Hepatocyte (in vitro differentiated cells): ENCODE data around the gene CPNE4. TPM values are rescaled to one million over a fixed set of nuclear protein-coding genes. Genes with fewer than 3 reads are reported as not detected.

Source experiments
- DNase-seq: peaks from one replicate; pipeline ENCODE4 v3.0.0-alpha.2; 2016; ENCODE audit warnings: low spot score
- H2AFZ ChIP-seq: fragments of 200-600 bp; sonication (generic); 2 replicates; pipeline ENCODE4 v1.6.0; 2016; ENCODE audit warnings: antibody characterized with exemption, mild to moderate bottlenecking
- H3K27ac ChIP-seq: fragments of 200-600 bp; sonication (generic); 2 replicates; pipeline ENCODE4 v1.5.1; 2016; ENCODE audit warnings: mild to moderate bottlenecking
- H3K27me3 ChIP-seq: fragments of 200-600 bp; sonication (generic); 2 replicates; pipeline ENCODE4 v1.6.1; 2016
- H3K36me3 ChIP-seq: fragments of 200-600 bp; sonication (generic); replicated peaks from 2 replicates; pipeline ENCODE4 v1.5.1; 2016; ENCODE audit warnings: low read depth; ENCODE audit not compliant: insufficient read depth
- H3K4me1 ChIP-seq: fragments of 200-600 bp; sonication (generic); 2 replicates; pipeline ENCODE4 v1.5.1; 2016; ENCODE audit warnings: mild to moderate bottlenecking, moderate library complexity; ENCODE audit not compliant: insufficient read depth
- H3K4me2 ChIP-seq: fragments of 200-600 bp; sonication (generic); 2 replicates; pipeline ENCODE4 v1.6.0; 2016
- H3K4me3 ChIP-seq: fragments of 200-600 bp; sonication (generic); 2 replicates; pipeline ENCODE4 v1.5.1; 2016; ENCODE audit warnings: mild to moderate bottlenecking
- H3K79me2 ChIP-seq: fragments of 200-600 bp; sonication (generic); 2 replicates; pipeline ENCODE4 v1.6.0; 2017; ENCODE audit warnings: mild to moderate bottlenecking
- H3K9me2 ChIP-seq: fragments of 200-600 bp; sonication (generic); replicated peaks from 2 replicates; pipeline ENCODE4 v1.6.0; 2017; ENCODE audit warnings: mild to moderate bottlenecking; ENCODE audit not compliant: insufficient read depth
- H3K9me3 ChIP-seq: fragments of 200-600 bp; sonication (generic); 2 replicates; pipeline ENCODE4 v1.5.1; 2016; ENCODE audit warnings: low read depth, mild to moderate bottlenecking
- H4K20me1 ChIP-seq: fragments of 200-600 bp; sonication (generic); 2 replicates; pipeline ENCODE4 v1.6.0; 2016; ENCODE audit warnings: mild to moderate bottlenecking; ENCODE audit not compliant: insufficient read depth, poor library complexity, severe bottlenecking
- CTCF ChIP-seq: fragments of 200-600 bp; sonication (generic); IDR thresholded peaks from 2 replicates; pipeline ENCODE4 v1.5.1; 2016; ENCODE audit warnings: antibody characterized with exemption, mild to moderate bottlenecking; ENCODE audit not compliant: poor library complexity
- EZH2 ChIP-seq: fragments of 200-600 bp; sonication (generic); IDR thresholded peaks from 2 replicates; pipeline ENCODE4 v1.6.1; 2016; ENCODE audit warnings: antibody characterized with exemption, mild to moderate bottlenecking, borderline replicate concordance
- EZH2phosphoT487 ChIP-seq: fragments of 200-600 bp; sonication (generic); IDR thresholded peaks from one replicate; pipeline ENCODE4 v1.6.1; 2018; ENCODE audit warnings: antibody characterized with exemption, mild to moderate bottlenecking, low read depth, moderate library complexity; ENCODE audit not compliant: unreplicated experiment, severe bottlenecking
- WGBS: methylation state at CpG from one replicate; pipeline ENCODE4 v1.1.6; 2016; ENCODE audit warnings: low lambda C conversion rate; ENCODE audit errors: missing lambda C conversion rate; 5-methylcytosine and 5-hydroxymethylcytosine counted together
- polyA plus RNA-seq: library from polyadenylated mRNA; unstranded; fragments of >200 nt; fragmentation: Nextera tagmentation; extraction: Ambion mirVana; gene quantifications from 2 replicates; pipeline ENCODE4 v1.2.1, GENCODE V29; 2016
- total RNA-seq: library from RNA; depleted of rRNA; stranded (reverse); fragments of >200 nt; gene quantifications from 2 replicates; pipeline ENCODE4 v1.2.3, GENCODE V29; 2014

CPNE4 gene
- total and polyA plus RNA-seq, 2 experiments from 2014 or later, result 0.37 to 0.52 TPM

GRCh38 chr3:132001036-132001435 is 33.8 kb downstream of the CPNE4 start:
- Histone ChIP-seq H3K27ac (no peak overlapping the region), H3K9me2 (no peaks in the 10 kb centered on the region), H3K27me3 (no peaks in the 10 kb centered on the region), H3K36me3 (no peaks in the 10 kb centered on the region), H3K9me3 (no peaks in the 10 kb centered on the region), H3K4me2 (no peak overlapping the region), H3K4me1 (no peaks in the 10 kb centered on the region), H2AFZ (no peak overlapping the region), H3K4me3 (no peak overlapping the region), H3K79me2 (no peaks in the 10 kb centered on the region), H4K20me1 (no peaks in the 10 kb centered on the region)
- no peak for DNase-seq
- TF ChIP-seq CTCF (no peak), EZH2phosphoT487 (no peak), EZH2 (no peak)
- 85% methylated on average over 1 of the region's 1 CpG for WGBS

- no peaks in the 10 kb centered on the region for H3K27me3 ChIP-seq
- no peaks in the 10 kb centered on the region for H4K20me1 ChIP-seq
- H3K4me3 ChIP-seq, result no peak overlapping the region
- H3K79me2 ChIP-seq, result no peaks in the 10 kb centered on the region
- H3K27ac ChIP-seq, result no peak overlapping the region
- no peak for DNase-seq
- H2AFZ ChIP-seq, result no peak overlapping the region
- no peaks in the 10 kb centered on the region for H3K36me3 ChIP-seq
- no peak overlapping the region for H3K4me2 ChIP-seq
- H3K9me3 ChIP-seq, result no peaks in the 10 kb centered on the region
- no peaks in the 10 kb centered on the region for H3K9me2 ChIP-seq
- no peaks in the 10 kb centered on the region for H3K4me1 ChIP-seq
- 47% methylated on average over 1 of the region's 1 CpG for WGBS
- no peak for TF ChIP-seq EZH2phosphoT487
- TF ChIP-seq CTCF, result no peak
- no peak for TF ChIP-seq EZH2
Measured at GRCh38 chr3:131998027-131998426, 36.8 kb downstream of the CPNE4 start.

GRCh38 chr3:131995891-131996290 is 38.9 kb downstream of the CPNE4 start:
- no peaks in the 10 kb centered on the region for H3K4me1 ChIP-seq
- no peaks in the 10 kb centered on the region for H4K20me1 ChIP-seq
- H3K4me3 ChIP-seq, result no peak overlapping the region
- H3K9me2 ChIP-seq, result no peaks in the 10 kb centered on the region
- no peaks in the 10 kb centered on the region for H3K27me3 ChIP-seq
- no peak overlapping the region for H2AFZ ChIP-seq
- H3K9me3 ChIP-seq, result no peaks in the 10 kb centered on the region
- TF ChIP-seq EZH2 (no peak), CTCF (no peak), EZH2phosphoT487 (no peak)
- no peaks in the 10 kb centered on the region for H3K36me3 ChIP-seq
- no peak for DNase-seq
- 76% methylated on average over 3 of the region's 3 CpGs for WGBS
- H3K79me2 ChIP-seq, result no peaks in the 10 kb centered on the region
- no peak overlapping the region for H3K27ac ChIP-seq
- no peak overlapping the region for H3K4me2 ChIP-seq

- Histone ChIP-seq H3K4me1 (no peaks in the 10 kb centered on the region), H3K27me3 (no peaks in the 10 kb centered on the region), H4K20me1 (no peaks in the 10 kb centered on the region), H3K36me3 (no peaks in the 10 kb centered on the region), H2AFZ (no peak overlapping the region), H3K4me3 (no peak overlapping the region), H3K4me2 (no peak overlapping the region), H3K79me2 (no peaks in the 10 kb centered on the region), H3K9me2 (no peaks in the 10 kb centered on the region), H3K9me3 (no peaks in the 10 kb centered on the region), H3K27ac (no peak overlapping the region)
- no peak for DNase-seq
- TF ChIP-seq CTCF, result no peak
- no peak for TF ChIP-seq EZH2
- no peak for TF ChIP-seq EZH2phosphoT487
- 97% methylated on average over 3 of the region's 3 CpGs for WGBS
Measured at GRCh38 chr3:131989318-131989717, 45.5 kb downstream of the CPNE4 start.
